Suprapubic skin (tissue), 3 donors: ENCODE measurements around the gene SLC15A4.

Source experiments
- CTCF ChIP-seq, 2 donors: fragments of 200-600 bp in 1 of 2; fragments of 450-650 bp in 1 of 2; sonication (generic) in 1 of 2; IDR thresholded peaks; one replicate each; pipeline ENCODE4 v1.5.1; 2016 to 2019; ENCODE audit warnings: antibody characterized with exemption in 2 of 2, mild to moderate bottlenecking in 1 of 2, moderate library complexity in 1 of 2
- EP300 ChIP-seq: sonication (generic); formaldehyde crosslinking; IDR thresholded peaks from one replicate; pipeline ENCODE4 v1.6.1; 2017; ENCODE audit warnings: antibody characterized with exemption

GRCh38 chr12:128796439-128797118, 27.2 kb downstream of the SLC15A4 start:
- TF ChIP-seq CTCF (IDR thresholded peaks at IDR 0.05) (no peak), EP300 (no peak)
